Ovary (tissue), 9 donors: ENCODE measurements around the gene CD52. TPM values are rescaled to one million over a fixed set of nuclear protein-coding genes. Genes with fewer than 3 reads are reported as not detected.

Source experiments
- DNase-seq, 5 donors: peaks; one replicate each; pipeline ENCODE4 v3.0.0-alpha.2; 2019 to 2020
- H3K27ac ChIP-seq, 2 donors: fragments of 200-600 bp; one replicate each; pipeline versions ENCODE4 v1.5.1 to v1.8.0; 2019 to 2022
- H3K27me3 ChIP-seq: fragments of 200-600 bp; one replicate; pipeline ENCODE4 v1.8.0; 2022
- H3K36me3 ChIP-seq: fragments of 200-600 bp; sonication (generic); one replicate; pipeline ENCODE4 v1.5.1; 2019
- H3K4me1 ChIP-seq: one replicate; pipeline ENCODE4 v1.8.1; 2013; ENCODE audit warnings: mild to moderate bottlenecking, moderate library complexity; ENCODE audit not compliant: insufficient read depth
- H3K4me3 ChIP-seq: fragments of 200-600 bp; sonication (generic); one replicate; pipeline ENCODE4 v1.5.1; 2017
- H3K9me3 ChIP-seq, 2 donors: fragments of 200-600 bp in 1 of 2; sonication (generic) in 1 of 2; one replicate each; pipeline versions ENCODE4 v1.5.1 to v1.8.1; 2013 to 2019; ENCODE audit warnings: mild to moderate bottlenecking in 1 of 2, moderate library complexity in 1 of 2
- CTCF ChIP-seq, 3 donors: fragments of 450-650 bp in 2 of 3; fragments of 200-600 bp in 1 of 3; IDR thresholded peaks; one replicate each; pipeline versions ENCODE4 v1.5.1 to v1.8.0; 2016 to 2022; ENCODE audit warnings: antibody characterized with exemption in 3 of 3, mild to moderate bottlenecking in 1 of 3
- EP300 ChIP-seq: sonication (generic); formaldehyde crosslinking; IDR thresholded peaks from one replicate; pipeline ENCODE4 v1.6.1; 2017; ENCODE audit warnings: antibody characterized with exemption
- POLR2A ChIP-seq: fragments of 450-650 bp; IDR thresholded peaks from one replicate; pipeline ENCODE4 v1.6.1; 2017; ENCODE audit warnings: antibody characterized with exemption, mild to moderate bottlenecking, moderate library complexity
- WGBS, 3 donors: extraction: QIAGEN DNeasy Blood & Tissue Kit in 1 of 3; methylation state at CpG; one replicate each; pipeline versions ENCODE4 v1.1.5 to v1.1.7; 2013 to 2017; 5-methylcytosine and 5-hydroxymethylcytosine counted together
- intact Hi-C, 4 donors: fragments of 100-400 bp; cut with DNase I; formaldehyde crosslinking; loops; one replicate each; pipeline versions ENCODE4 v1.11.0 to v1.15.1; 2022 to 2023
- polyA plus RNA-seq, 2 donors: library from polyadenylated mRNA; stranded (reverse); fragments of 200-250 nt in 1 of 2; fragments of 350-450 nt in 1 of 2; fragmentation: Illumina TruSeq in 1 of 2; extraction: RNeasy Lipid Tissue Mini Kit (QIAGEN cat#74804) in 1 of 2; gene quantifications; one replicate each; pipeline ENCODE4 v1.2.3, GENCODE V29; 2013 to 2014
- total RNA-seq, 7 donors: library from RNA; depleted of rRNA in 2 of 7; stranded (reverse); fragments of >200 nt in 2 of 7; fragmentation: NEBNext Ultra II Directional in 3 of 7; extraction: Animal tissue kit (Norgen Biotek cat#: 25700) in 3 of 7; gene quantifications; one replicate each; pipeline versions ENCODE4 v1.1.0 to v1.2.4, GENCODE V29; 2016 to 2023
- donor health status: DM: no; HTN: no; CAD: no; lungs with moderate emphysema.
- donor health status: DM: no; HTN: no; CAD: no.
- donor health status: Bipolar disorder and iron deficiency.
- donor health status: DM: yes; HTN: yes; CAD: no.
- donor health status: DM: no; HTN: no; CAD: no.
- donor health status: DM: yes; HTN: yes; CAD: no.

The CD52 gene
- total and polyA plus RNA-seq, 9 donors, result 1.3 to 45.5 (median 4.3) TPM; not detected in 1

GRCh38 chr1:26287033-26287711, 30.6 kb upstream of the CD52 start:
- no peaks in the 10 kb centered on the region for H3K4me1 ChIP-seq
- no peak for DNase-seq
- H3K27ac ChIP-seq, result no peak overlapping the region
- intact Hi-C loops, result no loop called here
- 79 to 87% (median 80%) methylated on average over 8 of the region's 8 CpGs for whole genome bisulfite sequencing, 3 donors
- no peaks in the 10 kb centered on the region for H3K36me3 ChIP-seq
- H3K27me3 ChIP-seq, result no peaks in the 10 kb centered on the region
- H3K4me3 ChIP-seq, result no peak overlapping the region
- TF ChIP-seq CTCF (IDR thresholded peaks at IDR 0.05) (no peak), POLR2A (no peak), EP300 (no peak)
- H3K9me3 ChIP-seq, result no peaks in the 10 kb centered on the region

DNA sequence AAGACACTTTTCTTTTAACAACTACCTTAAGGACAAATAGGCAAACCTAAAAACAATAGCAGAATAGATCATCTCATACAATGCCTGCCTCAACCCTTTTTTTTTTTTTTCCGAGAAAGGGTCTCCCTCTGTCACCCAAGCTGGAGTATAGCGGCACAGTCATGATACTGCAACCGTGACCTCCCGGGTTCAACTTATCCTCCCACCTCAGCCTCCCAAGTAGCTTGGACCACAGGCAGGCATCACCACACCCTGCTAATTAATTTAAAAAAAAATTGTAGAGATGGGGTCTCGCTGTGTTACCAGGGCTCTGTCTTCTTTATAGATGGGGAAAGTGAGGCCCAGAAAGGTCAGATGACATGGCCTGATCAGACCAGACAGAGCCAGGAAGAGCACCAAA, 29.9 kb upstream of the CD52 start:
- no peak for TF ChIP-seq POLR2A
- TF ChIP-seq CTCF (IDR thresholded peaks at IDR 0.05), result no peak
- TF ChIP-seq EP300, result no peak
- Histone ChIP-seq H3K4me3 (no peak overlapping the region), H3K36me3 (no peaks in the 10 kb centered on the region), H3K4me1 (no peaks in the 10 kb centered on the region), H3K9me3 (no peaks in the 10 kb centered on the region), H3K27ac (no peak overlapping the region), H3K27me3 (no peaks in the 10 kb centered on the region)
- DNase-seq, result no peak
- WGBS, 3 donors, result 84 to 88% (median 86%) methylated on average over 5 of the region's 5 CpGs
- intact Hi-C loops, result no loop called here

DNA sequence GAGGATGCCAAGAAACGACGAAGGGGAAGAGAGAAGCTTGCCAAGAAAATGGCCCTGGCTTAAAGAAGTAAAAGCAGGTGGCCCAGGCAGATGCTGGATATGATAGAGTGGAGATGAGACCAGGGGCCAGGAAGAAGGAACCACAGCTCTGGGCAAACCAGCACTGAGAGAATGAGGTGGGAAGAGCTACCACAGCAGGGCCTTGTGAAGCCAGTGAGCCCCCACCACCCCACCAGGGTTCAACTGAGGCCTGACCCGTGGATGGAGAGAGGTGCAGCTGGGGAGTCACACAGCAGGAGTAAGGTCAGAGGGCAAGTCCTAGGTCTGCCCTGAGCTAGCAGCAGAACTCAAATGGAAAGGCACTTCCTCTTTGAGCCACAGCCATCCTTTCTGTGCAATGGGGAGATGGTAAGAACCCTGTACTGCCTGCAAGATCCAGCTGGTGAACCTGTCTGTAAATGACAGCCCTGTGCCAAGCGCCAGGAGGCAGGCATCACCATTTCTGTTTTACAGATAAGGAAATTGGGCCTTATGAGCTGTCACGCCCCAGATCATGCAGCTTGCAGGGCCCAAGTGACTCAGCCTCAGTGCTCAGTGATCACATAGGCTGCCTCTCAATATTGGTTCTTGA, 29.3 kb upstream of the CD52 start:
- 57 to 66% (median 61%) methylated on average over 5 of the region's 5 CpGs for WGBS, 3 donors
- TF ChIP-seq POLR2A (no peak), EP300 (no peak), CTCF (IDR thresholded peaks at IDR 0.05) (no peak)
- intact Hi-C loops, result no loop called here
- Histone ChIP-seq H3K27me3 (no peaks in the 10 kb centered on the region), H3K36me3 (no peaks in the 10 kb centered on the region), H3K9me3 (no peaks in the 10 kb centered on the region), H3K4me3 (no peak overlapping the region), H3K4me1 (no peaks in the 10 kb centered on the region), H3K27ac (no peak overlapping the region)
- DNase-seq, result no peak

DNA sequence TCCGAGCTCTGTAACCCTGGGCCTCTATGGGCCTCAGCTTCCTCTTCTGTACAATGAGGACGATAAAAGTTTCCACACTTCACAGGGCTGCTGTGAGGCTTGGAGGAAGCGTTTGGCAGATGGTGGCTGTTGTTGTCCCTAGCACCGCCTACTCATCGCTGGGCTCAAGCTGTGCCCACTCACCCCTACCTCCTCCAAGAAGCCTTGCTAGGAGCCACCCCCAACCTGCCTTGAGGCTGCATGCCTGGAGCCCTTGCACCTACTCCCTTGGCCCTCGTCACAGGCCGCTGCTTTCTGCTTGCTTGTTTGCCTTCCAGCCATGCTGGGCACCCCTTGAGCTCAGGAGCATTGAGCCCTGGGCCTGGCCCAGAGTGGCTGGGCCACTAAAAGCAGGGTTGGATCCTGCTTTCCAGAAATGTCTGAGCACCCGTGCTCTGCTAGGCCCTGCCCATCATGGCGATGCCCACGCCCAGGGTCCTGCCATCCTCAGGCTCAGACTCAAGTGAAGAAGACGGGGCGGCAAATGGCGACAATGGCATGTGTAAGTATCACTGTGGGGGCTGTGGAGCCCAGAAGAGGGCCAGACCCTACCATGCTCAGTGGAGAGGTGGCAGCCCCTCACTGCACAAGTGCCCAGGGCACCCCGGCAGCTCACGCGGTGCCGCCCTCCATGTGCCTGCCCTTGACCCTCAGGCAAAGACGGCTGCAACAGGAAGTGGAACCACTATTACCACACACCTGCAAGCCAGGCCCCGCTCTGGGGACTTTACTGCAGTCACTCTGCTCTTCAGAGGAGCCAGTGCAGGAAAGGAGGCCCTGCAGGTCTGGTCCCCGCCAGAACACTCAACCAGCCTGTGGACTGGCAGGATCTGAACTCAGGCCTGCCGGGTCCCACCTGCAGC, 28.3 kb upstream of the CD52 start:
- DNase-seq, result no peak
- H3K27ac ChIP-seq, result no peak overlapping the region
- no peaks in the 10 kb centered on the region for H3K4me1 ChIP-seq
- intact Hi-C loops, result no loop called here
- 83 to 89% (median 86%) methylated on average over 21 of the region's 21 CpGs for WGBS, 3 donors
- TF ChIP-seq EP300 (no peak), POLR2A (no peak), CTCF (IDR thresholded peaks at IDR 0.05) (no peak)
- H3K27me3 ChIP-seq, result no peaks in the 10 kb centered on the region
- H3K4me3 ChIP-seq, result no peak overlapping the region
- no peaks in the 10 kb centered on the region for H3K36me3 ChIP-seq
- H3K9me3 ChIP-seq, result no peaks in the 10 kb centered on the region
